Hindlimb muscle (tissue), 1 donor: ENCODE measurements around the gene RDH8. TPM values are rescaled to one million over a fixed set of nuclear protein-coding genes. Genes with fewer than 3 reads are reported as not detected.

Experiments
- DNase-seq: peaks from one replicate; pipeline ENCODE4 v3.0.0-alpha.2; 2013
- polyA plus RNA-seq: library from polyadenylated mRNA; unstranded; fragments of 120-200 nt; gene quantifications from one replicate; pipeline ENCODE4 v1.2.1, GENCODE V29; 2013; ENCODE audit not compliant: insufficient read length

RDH8 gene
- polyA plus RNA-seq, 1 donor: not detected

- DNase-seq: no peak
Observed at GRCh38 chr19:10037367-10037766, 24.1 kb downstream of the RDH8 start.

DNA sequence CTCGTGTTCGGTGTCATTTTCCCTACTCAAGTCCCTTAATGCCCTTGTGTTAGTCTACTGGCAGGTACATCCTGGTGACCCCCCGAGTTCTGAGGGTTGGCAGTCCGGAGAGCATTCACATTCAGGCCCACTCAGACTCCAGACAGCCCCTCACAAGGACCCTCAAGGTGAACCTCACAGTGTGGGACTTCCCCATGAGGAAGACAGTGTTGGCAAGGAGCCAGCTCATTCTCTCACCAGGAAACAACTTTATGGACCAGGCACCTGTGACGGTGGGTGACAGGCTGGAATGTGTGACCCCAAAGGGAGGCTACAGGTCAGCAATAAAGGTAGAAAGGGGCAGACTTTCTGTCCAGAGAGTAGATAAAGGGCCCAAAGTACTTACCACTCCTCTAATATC lies 24.5 kb downstream of the RDH8 start:
- DNase-seq: no peak

- no peak for DNase-seq
Observed at GRCh38 chr19:10043286-10043927, 30.1 kb downstream of the RDH8 start.

GRCh38 chr19:10044390-10044789 lies 31.1 kb downstream of the RDH8 start:
- no peak for DNase-seq

GRCh38 chr19:10045371-10045770 lies 32.1 kb downstream of the RDH8 start:
- no peak for DNase-seq

DNA sequence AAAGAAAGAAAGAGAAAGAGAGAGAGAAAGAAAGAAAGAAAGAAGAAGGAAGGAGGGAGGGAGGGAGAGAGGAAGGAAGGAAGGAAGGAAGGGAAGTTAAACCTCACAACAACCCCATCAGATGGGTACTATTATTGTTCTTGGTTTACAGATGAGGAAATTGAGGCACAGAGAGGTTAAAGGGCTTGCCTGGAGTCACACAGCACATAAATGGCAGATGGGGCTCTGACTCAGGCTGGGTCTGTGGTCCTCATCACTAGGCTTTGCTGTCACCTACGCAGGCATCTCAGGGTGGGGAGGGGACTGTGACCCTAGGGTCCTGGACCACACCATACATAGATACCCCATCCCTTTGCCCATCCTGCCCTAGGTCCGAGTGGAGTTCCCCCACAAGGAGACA lies 36.3 kb downstream of the RDH8 start:
- DNase-seq: no peak

GRCh38 chr19:10052602-10053360 lies 39.5 kb downstream of the RDH8 start:
- DNase-seq: no peak

- DNase-seq: no peak
Observed at GRCh38 chr19:10061717-10062310, 48.5 kb downstream of the RDH8 start.

GRCh38 chr19:10068205-10068604 lies 54.9 kb downstream of the RDH8 start:
- no peak for DNase-seq

DNA sequence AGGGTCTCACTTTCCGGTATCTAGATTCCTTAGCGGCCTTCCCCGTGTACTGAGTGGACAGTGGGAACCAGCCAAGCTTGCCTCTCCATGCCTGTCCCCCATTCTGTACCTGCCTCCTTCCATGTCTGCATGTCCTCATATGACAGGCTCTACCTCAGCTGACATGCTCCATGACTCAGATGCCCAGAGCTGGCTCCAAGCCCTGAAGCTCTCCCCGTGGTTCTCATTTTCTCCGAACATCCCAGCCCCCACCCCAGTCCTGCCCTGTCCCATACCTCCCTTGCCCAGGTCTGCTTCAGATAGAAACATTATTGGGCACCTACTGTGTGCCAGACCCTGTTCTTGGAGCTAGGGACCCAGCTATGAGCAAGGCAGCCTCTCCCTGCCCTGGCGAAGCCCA lies 55.8 kb downstream of the RDH8 start:
- DNase-seq: no peak

DNA sequence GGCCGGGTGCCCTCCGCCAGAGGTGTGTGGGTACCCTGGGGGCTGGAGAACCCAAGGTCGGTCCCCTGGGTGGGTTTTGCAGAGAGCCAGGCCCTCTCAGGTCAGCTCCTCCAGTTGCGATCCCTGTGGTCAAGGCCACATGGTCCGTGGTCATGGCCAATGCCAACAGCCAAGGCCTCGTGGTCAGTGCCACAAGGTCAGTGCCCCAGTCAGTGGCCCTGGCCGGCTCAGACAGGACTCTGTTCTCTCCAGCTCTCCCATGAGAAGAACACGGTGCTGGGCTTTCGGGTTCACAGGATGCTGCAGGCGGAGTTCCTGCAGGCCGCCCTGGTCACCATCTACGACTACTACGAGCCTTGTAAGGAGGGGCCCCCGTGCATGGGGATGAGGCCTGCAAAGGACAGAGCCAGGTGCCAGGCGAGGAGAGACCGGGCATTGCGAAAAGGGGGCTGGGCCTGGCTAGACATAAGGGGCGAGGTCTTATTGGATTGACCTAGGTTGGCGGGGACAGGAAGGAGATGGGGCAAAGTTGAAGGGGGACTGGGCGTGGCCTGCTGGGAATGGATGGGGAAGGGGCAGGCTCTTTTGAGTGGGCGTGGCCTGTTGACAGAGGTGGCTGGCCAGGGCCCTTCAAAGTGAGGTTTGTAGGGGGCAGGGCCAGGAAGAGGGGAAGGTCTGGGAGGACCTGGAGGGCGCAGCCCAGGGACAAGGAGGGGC lies 57.6 kb downstream of the RDH8 start:
- no peak for DNase-seq

Other genes with a start within 250 kb of the RDH8 start
- gene ZNF846, start 244.7 kb upstream of the RDH8 start, polyA plus RNA-seq: 11.0 TPM
- gene FBXL12, start 194.4 kb upstream of the RDH8 start, polyA plus RNA-seq: 34.5 TPM
- gene UBL5, start 185.6 kb upstream of the RDH8 start, polyA plus RNA-seq: 144 TPM
- gene PIN1, start 178.2 kb upstream of the RDH8 start, polyA plus RNA-seq: 78.3 TPM
- gene OLFM2, start 77.0 kb upstream of the RDH8 start, polyA plus RNA-seq: 30.2 TPM
- gene COL5A3, start 3.0 kb upstream of the RDH8 start, polyA plus RNA-seq: 77.6 TPM
- gene SHFL, start 72.8 kb downstream of the RDH8 start, polyA plus RNA-seq: 10.7 TPM
- gene ANGPTL6, start 89.2 kb downstream of the RDH8 start, polyA plus RNA-seq: 1.7 TPM
- gene PPAN, start 92.9 kb downstream of the RDH8 start, polyA plus RNA-seq: 30.6 TPM
- 11.7 TPM for gene P2RY11, start 98.2 kb downstream of the RDH8 start, polyA plus RNA-seq
- 287 TPM for gene EIF3G, start 106.4 kb downstream of the RDH8 start, polyA plus RNA-seq
- gene DNMT1, start 181.5 kb downstream of the RDH8 start, polyA plus RNA-seq: 65.8 TPM
- gene S1PR2, start 217.8 kb downstream of the RDH8 start, polyA plus RNA-seq: 10.8 TPM
- gene MRPL4, start 238.7 kb downstream of the RDH8 start, polyA plus RNA-seq: 36.0 TPM